Sigmoid colon (tissue), 3 donors: ENCODE data around the gene PALB2.

ENCODE experiments used
- POLR2A ChIP-seq, 2 donors: fragments of 450-650 bp; IDR thresholded peaks; one replicate each; pipeline ENCODE4 v1.6.1; 2016; ENCODE audit warnings: antibody characterized with exemption in 2 of 2, mild to moderate bottlenecking in 2 of 2, moderate library complexity in 2 of 2
- TF ChIP-seq, protein P1 (sequence below), 4 experiments: fragments of 450-650 bp in 3 of 4; fragments of 200-600 bp in 1 of 4; IDR thresholded peaks; one replicate each; pipeline ENCODE4 v1.5.1; 2016 to 2019; ENCODE audit warnings: antibody characterized with exemption in 4 of 4, mild to moderate bottlenecking in 3 of 4, moderate library complexity in 2 of 4

DNA sequence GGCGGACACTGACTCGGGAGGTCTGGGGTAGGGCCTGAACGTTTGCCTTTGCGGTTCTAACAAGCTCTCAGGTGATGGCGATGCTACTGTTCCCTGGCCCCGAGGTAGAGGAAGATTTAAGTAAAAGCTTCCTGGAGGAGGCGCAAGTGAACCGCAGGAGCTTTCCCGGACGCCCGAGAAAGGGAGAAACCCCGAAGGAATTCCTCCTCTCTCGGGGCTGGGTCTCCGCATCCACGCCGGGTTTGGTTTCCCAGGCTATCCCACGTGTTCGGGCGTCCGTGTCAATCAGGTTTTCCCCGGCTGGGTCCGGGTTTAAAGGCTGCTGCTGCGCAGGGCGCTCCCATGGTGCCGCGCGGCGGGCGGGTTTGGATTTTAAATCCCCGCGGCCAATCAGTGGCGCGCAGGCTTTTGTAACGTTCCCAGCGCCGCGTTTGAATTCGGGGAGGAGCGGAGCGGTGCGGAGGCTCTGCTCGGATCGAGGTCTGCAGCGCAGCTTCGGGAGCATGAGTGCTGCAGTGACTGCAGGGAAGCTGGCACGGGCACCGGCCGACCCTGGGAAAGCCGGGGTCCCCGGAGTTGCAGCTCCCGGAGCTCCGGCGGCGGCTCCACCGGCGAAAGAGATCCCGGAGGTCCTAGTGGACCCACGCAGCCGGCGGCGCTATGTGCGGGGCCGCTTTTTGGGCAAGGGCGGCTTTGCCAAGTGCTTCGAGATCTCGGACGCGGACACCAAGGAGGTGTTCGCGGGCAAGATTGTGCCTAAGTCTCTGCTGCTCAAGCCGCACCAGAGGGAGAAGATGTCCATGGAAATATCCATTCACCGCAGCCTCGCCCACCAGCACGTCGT, 37.5 kb upstream of the PALB2 start, which contains the start of gene PLK1:
- no peak for TF ChIP-seq POLR2A (IDR thresholded peaks at IDR 0.05)
- TF ChIP-seq, protein P1, sequence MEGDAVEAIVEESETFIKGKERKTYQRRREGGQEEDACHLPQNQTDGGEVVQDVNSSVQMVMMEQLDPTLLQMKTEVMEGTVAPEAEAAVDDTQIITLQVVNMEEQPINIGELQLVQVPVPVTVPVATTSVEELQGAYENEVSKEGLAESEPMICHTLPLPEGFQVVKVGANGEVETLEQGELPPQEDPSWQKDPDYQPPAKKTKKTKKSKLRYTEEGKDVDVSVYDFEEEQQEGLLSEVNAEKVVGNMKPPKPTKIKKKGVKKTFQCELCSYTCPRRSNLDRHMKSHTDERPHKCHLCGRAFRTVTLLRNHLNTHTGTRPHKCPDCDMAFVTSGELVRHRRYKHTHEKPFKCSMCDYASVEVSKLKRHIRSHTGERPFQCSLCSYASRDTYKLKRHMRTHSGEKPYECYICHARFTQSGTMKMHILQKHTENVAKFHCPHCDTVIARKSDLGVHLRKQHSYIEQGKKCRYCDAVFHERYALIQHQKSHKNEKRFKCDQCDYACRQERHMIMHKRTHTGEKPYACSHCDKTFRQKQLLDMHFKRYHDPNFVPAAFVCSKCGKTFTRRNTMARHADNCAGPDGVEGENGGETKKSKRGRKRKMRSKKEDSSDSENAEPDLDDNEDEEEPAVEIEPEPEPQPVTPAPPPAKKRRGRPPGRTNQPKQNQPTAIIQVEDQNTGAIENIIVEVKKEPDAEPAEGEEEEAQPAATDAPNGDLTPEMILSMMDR (IDR thresholded peaks at IDR 0.05), result peak in 2 of 4 experiments; percentile 8 to 20
